Panc1 (cell line): ENCODE data around the gene KLK14.

Experiments used
- POLR2AphosphoS5 ChIP-seq: IDR thresholded peaks from 2 replicates; pipeline ENCODE4 v1.6.1; 2012; ENCODE audit warnings: mild to moderate bottlenecking, low read depth, low read length, moderate library complexity
- REST ChIP-seq, 2 experiments: IDR thresholded peaks; 2 replicates each; pipeline ENCODE4 v1.6.1; 2011 to 2012; ENCODE audit warnings: low read depth in 2 of 2, control low read depth in 1 of 2, low read length in 1 of 2, mild to moderate bottlenecking in 1 of 2, moderate library complexity in 1 of 2; ENCODE audit not compliant: insufficient read depth in 1 of 2
- SIN3A ChIP-seq: IDR thresholded peaks from 2 replicates; pipeline ENCODE4 v1.6.1; 2012; ENCODE audit warnings: low read depth, mild to moderate bottlenecking, low read length, moderate library complexity, borderline replicate concordance; ENCODE audit not compliant: insufficient read depth
- TCF7L2 ChIP-seq: IDR thresholded peaks from 2 replicates; pipeline ENCODE4 v1.6.1; 2011; ENCODE audit warnings: mild to moderate bottlenecking, low read depth, low read length, inconsistent platforms
- TF ChIP-seq, protein P1 (sequence below): fragments of 450-650 bp; IDR thresholded peaks from 2 replicates; pipeline ENCODE4 v1.5.1; 2017; ENCODE audit warnings: mild to moderate bottlenecking

GRCh38 chr19:51078731-51079130 is 4.0 kb downstream of the KLK14 start:
- TF ChIP-seq, protein P1, sequence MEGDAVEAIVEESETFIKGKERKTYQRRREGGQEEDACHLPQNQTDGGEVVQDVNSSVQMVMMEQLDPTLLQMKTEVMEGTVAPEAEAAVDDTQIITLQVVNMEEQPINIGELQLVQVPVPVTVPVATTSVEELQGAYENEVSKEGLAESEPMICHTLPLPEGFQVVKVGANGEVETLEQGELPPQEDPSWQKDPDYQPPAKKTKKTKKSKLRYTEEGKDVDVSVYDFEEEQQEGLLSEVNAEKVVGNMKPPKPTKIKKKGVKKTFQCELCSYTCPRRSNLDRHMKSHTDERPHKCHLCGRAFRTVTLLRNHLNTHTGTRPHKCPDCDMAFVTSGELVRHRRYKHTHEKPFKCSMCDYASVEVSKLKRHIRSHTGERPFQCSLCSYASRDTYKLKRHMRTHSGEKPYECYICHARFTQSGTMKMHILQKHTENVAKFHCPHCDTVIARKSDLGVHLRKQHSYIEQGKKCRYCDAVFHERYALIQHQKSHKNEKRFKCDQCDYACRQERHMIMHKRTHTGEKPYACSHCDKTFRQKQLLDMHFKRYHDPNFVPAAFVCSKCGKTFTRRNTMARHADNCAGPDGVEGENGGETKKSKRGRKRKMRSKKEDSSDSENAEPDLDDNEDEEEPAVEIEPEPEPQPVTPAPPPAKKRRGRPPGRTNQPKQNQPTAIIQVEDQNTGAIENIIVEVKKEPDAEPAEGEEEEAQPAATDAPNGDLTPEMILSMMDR = no peak
- TF ChIP-seq REST (IDR thresholded peaks at IDR 0.05; ENCODE audit: insufficient read depth in 1 of 2, low read depth in 2 of 2, low read length in 1 of 2) = no peak
- TF ChIP-seq POLR2AphosphoS5 = no peak
- TF ChIP-seq SIN3A = no peak
- TF ChIP-seq TCF7L2 = no peak
